Medulla oblongata (tissue), 1 donor: ENCODE results near the gene HDAC4.

Source experiments
- DNase-seq: peaks from one replicate; pipeline ENCODE4 v3.0.0-alpha.2; 2015; ENCODE audit errors: extremely low spot score

Gene HDAC4

GRCh38 chr2:239203443-239204135 lies 197.2 kb downstream of the HDAC4 start:
- no peak for DNase-seq

DNA sequence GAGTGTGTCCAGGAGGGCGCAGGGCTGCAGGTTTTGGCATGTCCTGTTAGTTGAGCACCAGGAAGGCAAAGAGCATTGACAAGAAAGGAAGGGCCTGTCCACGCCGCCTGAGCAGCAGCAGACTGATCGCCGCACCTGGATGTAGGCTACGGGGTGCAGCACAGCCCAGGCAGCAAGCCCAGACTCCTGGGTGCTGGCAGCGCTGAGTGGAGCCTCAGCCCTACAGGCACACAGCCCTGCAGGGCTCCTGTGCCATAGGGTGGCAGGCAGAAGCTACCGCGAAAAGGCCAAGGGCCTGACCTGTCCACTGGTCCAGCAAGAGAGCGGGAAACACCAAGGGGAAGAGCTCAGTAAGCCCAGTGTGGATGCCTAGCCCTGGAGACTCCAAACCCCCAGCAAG lies 198.0 kb downstream of the HDAC4 start:
- no peak for DNase-seq

DNA sequence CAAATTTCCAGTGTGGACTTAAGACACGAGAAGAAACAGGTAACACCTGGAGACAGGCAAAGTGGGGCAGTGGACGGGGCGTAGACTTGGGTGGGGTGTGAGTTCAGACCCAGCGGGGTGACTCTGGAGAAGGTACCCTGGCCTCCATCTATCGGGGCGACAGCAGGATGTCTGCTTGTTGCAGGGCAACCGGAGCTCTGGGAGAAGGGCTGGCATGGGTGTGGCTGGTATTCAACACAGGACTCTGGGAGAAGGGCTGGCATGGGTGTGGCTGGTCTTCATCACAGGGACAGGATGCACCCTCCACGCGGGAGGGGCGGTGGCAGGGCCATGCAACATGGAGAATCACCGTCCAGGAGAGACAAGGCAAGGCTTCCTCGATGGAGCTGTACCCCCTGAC lies 198.5 kb downstream of the HDAC4 start:
- DNase-seq = no peak

DNA sequence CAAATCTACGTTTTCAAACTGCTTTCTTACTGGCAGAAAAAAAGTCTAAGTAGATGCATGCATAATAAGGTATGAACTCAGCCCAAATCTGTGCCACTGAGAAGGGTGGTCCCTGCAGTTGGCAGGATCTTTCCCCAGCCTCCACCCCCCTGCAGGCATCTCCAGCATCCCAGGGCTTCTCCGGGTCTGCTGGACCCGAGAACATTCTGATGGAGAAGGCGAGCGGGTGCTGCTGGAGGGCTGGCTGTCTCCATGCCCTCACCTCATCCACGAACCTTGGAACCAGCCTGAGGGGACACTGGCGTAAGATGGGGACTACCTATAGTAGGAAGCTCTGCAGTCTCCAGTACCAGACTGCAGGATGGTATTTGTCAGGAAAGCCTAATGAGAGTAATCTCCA lies 198.9 kb downstream of the HDAC4 start:
- no peak for DNase-seq

- no peak for DNase-seq
Observed at GRCh38 chr2:239201531-239201876, 199.3 kb downstream of the HDAC4 start.

GRCh38 chr2:239200646-239201530 lies 199.9 kb downstream of the HDAC4 start:
- no peak for DNase-seq

GRCh38 chr2:239199041-239199768 lies 201.6 kb downstream of the HDAC4 start:
- DNase-seq = peak; percentile 69

- DNase-seq = no peak
Observed at GRCh38 chr2:239198221-239198620, 202.6 kb downstream of the HDAC4 start.

DNA sequence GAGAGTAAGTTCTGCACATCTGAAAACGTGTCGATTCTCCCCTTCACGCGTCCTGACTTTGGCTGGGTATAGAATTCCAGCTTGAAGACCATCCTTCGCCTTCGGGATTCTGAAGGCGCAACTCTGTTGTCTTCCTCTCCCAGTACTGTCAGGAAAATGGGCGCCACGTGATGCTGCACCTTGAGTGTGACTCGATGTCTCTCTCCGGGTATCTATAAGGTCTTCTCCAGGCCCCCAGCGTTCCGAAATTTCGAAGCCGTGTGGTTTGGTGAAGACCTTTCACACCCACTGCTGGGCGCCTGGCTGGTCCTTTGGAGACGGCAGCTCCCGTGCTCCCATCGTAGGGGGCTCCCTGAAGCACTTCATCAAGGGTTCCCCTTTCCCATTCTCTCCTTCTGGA lies 203.7 kb downstream of the HDAC4 start:
- DNase-seq = no peak

DNA sequence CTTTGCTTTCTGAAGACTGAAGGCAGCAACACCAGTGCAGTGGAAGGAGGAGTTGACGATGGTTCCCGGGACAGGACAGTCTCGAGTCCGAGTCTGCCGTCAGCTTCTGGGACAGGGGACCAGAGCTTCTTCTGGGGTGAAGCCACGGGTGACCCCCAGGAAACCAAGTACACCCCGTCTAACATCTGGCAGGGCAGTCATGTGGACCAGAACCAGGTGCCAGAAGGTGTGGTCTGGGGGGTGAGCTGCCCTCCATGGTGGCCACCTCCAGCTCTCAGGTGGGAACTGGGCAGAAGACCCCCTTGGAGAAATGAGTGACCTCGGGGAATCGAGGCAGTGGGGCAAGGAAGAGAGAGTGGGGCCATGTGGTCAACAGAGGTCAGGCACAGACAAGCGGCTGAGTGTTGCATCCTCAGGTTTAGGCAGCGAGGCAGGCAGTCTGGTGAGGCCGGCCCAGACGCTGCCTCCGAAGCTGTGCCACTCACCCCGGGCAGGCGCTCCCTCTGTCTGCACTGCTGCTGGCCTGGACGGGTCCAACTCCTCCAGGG lies 204.3 kb downstream of the HDAC4 start:
- DNase-seq = no peak

DNA sequence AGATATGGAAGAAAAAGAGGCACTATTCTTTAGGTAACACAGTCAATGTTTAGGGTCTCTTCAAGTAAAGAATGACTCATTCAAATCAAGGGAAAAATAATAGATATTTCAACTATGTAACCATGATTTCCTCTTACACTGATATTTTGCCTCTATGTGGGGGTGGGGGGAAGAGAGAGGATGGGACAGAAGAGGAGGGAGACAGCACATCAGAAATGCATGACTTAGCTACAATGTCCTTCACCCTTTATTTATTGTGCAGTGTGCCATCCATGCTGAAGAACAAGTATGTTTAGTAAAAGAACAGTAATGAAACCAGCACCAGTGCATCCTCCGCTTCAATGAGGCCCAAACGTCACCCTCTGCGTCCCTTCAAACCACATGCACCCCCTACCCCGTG lies 204.8 kb downstream of the HDAC4 start:
- DNase-seq = no peak

DNA sequence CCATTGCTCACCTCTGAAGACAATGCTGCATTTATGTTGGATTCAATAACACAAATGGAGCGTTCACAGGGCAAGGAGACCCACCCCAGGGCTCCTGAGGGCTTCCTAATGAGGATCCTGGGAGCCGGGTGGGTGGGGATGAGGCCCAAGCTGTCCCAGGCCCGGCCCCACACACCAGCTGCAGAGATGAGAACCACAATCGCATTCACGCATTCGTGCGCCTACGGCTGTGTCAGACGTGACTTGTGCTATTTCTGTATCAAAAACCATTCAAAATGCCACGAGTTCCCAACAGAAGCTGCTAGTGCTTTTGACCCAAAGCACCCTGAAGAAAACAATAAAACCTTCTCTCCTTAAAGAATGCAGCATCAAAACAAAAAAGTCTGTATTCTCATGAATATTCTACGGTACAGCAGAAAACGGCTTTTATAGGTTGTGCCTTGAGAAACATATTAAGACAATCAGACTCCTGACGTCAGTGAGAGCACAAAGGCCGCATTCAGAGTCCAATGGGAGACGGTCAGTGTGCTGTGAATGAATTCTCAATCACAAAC lies 205.4 kb downstream of the HDAC4 start:
- peak; percentile 95 for DNase-seq

DNA sequence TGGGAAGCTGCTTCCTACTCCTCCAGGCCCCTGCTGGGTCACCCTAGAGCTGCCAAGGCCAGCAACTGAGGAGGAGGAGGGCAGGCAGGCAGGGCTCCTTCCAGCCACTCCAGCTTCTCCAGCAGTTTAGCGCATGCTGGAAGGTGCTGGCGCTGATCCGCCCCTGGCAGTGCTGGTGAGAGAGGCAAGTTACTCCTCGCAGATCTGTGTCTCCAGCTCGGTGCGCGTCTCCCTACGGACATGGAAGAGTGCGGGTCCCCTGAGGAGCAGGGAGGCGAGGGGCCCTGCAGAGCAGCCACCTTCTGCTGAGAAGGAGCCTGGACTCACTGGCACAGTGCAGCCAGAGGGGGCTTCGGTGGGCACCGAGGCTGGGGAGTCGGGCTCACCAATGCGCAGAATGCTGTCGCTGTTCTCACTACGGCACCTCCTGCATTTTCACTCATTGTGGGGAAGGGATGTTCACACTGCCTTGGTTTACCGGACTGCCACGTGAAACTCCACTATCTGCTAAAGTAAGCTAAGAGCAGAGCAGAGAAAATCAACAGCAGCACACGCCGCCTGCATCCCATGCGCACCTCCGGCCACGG lies 206.0 kb downstream of the HDAC4 start:
- no peak for DNase-seq

DNA sequence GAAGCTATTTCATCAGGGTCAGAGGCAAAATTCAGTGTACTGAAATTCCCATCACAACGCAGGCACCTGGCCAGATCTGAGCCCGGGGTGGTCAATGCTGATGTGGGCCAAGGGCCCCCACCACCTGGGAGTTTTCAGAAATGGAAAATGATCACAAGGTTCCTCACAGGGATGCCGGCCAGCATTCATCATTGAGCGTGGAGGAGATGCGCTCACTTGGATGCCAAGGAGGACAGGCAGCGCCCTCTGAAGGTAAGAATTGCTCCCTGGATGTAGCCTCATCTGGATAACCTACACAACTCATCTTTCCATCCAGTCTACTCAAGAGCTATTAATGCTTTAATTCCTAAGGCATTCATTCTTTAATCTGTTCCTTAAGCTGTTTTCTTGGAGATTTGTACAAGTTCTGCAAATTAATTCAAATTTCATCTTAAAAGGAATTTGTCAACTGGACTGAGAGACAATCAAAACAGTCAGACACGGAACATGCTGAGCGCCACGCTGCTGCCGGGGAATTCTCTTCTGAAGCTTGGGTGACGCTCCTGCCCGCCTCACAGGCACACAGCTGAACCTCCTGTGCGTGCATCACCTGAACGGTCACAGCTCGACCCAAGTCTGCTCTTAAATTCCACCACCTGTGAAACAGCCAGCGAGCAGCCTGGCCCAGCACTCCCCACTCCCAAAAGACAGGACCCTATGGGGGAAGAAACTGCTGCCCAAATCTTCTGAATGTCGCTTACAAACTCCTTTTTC lies 206.7 kb downstream of the HDAC4 start:
- DNase-seq = peak; percentile 71

DNA sequence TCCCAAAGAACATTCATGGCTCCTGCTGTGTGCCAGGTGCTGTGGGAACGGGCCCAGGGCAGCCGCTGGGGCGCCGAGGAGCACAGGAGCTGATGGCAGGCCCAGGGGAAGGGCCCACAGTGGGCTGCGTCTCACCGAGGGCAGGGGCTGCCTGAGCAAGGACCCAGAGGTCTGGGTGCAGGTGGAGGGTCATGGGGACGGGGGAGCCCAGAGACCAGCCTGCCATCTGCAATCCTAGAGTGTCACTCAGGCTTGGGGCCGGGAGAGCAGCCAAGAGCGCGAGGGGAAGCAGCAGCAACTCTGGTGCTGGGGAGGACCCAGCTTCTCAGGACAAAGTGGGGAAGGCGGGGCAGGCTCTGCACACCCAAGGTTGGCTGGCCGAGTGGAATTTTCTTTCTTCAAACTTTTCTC lies 207.4 kb downstream of the HDAC4 start:
- DNase-seq = peak; percentile 71

GRCh38 chr2:239192975-239193374 lies 207.8 kb downstream of the HDAC4 start:
- DNase-seq = no peak

DNA sequence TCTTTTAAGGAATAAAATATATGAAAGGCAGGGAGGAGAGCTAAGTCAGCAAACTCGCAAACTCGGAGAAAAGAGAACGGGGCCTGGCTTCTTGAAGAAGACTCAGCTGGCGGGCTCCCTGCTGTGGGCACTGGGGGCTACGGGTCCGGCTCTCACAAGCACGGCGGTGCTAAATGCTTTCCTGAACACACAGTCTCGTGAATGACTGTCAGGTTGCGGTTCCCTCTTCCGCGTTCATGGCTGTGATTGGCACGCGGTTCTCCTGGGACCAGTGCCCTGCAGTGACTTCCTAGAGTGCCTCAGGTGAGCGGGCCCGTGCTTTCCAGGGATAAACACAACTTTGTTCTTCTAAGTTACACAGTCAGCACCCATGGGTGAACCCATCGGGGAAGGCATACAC lies 208.4 kb downstream of the HDAC4 start:
- no peak for DNase-seq

DNA sequence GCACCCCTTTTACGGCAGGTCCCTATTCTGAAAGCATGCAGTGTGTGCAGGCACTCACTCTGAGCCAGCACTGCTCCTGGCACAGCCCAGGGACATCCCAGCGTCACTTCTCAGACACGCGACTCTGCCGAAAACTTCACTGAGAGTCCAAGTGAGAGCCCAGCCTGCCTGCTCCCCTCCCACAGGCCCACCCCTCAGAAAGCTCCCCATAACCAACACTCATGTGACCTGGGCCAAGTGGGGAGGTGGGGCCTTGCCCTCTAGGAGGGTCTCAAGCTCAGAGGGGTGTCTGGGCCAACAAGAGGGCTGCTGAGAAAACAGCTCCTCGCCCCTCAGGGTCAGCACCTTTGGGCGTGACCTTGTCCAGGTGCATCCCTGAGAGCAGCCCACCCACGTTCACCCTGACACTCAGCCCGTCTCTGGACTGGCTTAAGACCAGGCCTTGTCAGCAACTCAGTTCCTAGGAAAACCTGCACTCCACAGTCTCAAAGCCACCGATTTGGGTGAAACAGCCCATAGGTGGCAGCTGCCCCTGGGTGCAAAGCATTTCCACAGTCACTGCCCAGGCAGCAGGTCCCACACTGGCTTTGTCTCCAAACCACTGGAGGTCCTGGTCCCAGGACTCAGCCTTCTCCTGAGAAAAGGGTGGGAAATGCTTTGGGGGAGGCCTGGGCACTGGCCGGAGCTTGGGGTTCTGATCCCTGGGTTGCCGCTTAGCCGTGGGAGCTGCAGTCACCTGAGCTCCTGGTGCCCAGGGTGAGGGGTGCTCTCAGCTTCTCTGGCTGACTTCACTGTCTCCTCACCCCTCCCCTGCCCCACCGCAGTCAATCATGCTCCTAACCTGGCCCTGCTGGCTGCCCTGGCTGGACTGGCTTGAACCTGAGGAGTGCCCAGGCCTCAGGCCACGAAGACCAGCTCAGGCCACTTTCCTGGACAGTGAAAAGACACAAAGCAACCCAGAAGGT lies 209.6 kb downstream of the HDAC4 start:
- no peak for DNase-seq

GRCh38 chr2:239190361-239190760 lies 210.5 kb downstream of the HDAC4 start:
- DNase-seq = no peak

- DNase-seq = no peak
Observed at GRCh38 chr2:239189711-239190131, 211.1 kb downstream of the HDAC4 start.
